HG03378 (cell line): Measurements from ENCODE around the gene PCSK7.
"Not testable (repeated sequence)": the region's sequence is repeated elsewhere in the genome, so short reads cannot be mapped to it uniquely, and the experiment has no call there.

ENCODE experiments used
- ATAC-seq: cut with Tn5 transposase; IDR thresholded peaks from one replicate; pipeline ENCODE4 v1.9.1; 2021; ENCODE audit warnings: mild to moderate bottlenecking, moderate library complexity; ENCODE audit not compliant: unreplicated experiment

The PCSK7 gene

DNA sequence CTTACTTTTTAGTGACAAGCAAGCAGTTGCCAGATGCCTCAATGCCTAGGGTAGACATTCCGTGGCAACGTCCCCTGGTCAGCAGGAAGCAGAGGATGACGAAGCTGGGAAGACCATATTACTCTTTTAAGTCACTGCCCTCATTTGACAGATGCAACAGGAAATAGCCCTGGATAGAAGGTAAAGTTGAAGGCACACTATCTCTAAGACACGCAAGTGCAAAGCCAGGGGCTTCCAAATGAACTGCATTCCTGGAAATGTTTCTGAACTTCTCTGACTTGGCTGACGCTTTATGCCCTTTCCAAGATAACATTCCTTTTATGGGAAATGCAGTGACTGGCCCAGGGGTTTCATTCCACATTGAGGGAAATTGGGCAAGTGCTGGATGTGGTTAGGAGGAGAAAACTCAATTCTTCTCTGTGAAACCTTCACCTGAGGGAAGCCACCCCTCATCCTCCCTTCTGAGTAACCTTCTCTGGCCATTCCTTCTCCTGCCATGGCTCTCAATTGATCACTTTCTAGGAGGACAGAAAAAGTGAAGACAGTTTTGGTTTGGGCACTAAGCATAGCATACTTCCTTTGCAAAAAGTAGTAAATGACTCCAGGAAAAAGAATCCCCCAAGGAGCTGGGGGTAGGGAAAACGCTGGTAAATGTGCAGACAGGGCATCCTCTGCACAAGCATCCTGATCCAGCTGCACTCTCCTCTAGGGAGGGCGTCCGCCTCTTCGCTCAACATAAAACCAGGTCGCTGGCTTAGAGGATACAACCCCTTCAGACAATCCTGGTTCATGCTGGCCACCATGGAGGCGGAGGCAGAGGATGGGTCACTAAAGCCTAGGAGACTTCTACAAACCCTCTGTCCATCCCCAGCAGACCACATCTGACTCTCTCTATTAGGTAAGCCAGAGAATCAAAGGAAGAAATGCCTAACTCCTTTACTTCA, 14.5 kb downstream of the PCSK7 start:
- ATAC-seq = no peak

DNA sequence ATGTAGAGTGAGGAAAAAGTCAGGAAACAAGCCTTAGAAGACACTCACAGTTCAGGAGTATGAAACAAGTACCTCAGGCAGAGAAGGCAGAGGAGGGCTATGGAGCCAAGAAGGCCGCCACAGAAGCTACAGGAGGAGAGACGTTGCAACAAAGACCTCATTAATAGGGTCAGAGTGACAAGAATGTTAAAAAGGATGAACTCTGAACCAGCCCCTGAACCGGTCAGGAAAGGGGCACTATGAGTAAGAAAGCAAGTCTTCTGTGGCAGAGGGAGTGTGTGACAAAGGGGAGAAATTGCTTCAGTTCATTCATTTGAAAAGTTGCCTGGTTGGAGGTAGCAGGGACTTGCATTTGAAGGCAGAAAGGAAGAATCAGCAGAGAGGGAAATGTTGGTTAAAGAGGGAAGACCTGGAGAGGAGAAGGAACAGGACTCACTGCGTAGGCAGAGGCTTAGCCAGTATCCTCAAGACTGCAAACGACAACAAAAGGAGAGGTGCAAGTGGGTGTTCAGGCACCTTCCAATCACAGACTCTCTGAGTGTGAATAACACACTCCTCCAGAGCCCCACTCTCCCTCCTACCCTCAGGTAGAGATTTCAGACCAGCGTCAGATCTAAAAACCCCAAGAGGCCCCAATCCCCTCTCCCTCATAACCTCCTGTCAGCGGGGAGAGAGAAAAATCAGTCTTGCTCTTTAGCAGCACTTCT, 17.3 kb downstream of the PCSK7 start:
- ATAC-seq = no peak

DNA sequence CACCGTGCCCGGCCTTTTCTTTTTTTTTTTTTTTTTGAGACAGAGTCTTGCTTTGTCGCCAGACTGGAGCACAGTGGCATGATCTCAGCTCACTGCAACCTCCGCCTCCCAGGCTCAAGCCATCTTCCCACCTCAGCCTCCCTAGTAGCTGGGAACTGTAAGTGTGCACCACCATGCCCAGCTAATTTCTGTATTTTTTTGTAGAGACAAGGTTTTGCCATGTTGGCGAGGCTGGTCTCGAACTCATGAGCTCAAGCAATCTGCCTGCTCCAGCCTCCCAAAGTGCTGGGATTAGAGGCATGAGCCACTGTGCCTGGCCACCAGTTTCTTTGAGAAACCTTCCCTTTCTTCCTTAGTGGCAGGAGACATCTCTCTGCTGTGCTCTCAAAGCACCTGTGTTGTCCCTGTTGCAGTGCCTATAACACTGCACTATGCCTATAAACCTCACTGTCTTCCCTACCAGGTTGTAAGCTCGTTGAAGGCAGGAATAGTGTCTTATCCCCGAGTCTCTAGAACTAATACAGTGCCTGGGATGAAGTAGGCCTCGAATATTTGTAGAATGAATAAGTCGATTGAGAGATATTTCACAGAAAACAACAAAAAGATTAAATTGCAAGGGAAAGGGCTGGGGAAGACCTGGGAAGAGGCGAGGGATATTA, 19.0 kb downstream of the PCSK7 start:
- no peak for ATAC-seq

DNA sequence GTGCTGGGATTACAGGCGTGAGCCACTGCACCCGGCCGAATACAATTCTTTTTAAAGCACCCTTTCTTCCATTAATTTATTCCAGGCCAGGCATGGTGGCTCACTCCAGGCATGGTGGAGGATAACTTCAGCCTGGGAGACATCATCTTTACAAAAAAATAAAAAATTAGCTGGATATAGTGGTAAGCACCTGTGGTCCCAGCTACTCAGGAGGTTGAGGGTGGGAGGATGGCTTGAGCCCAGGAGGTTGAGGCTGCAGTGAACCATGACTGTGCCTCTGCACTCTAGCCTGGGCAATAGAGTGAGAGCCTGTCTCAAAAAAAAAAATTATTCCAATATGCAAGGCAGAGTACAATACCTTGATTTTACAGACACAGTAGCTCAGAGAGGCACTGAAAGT, 21.3 kb downstream of the PCSK7 start:
- ATAC-seq = no peak

DNA sequence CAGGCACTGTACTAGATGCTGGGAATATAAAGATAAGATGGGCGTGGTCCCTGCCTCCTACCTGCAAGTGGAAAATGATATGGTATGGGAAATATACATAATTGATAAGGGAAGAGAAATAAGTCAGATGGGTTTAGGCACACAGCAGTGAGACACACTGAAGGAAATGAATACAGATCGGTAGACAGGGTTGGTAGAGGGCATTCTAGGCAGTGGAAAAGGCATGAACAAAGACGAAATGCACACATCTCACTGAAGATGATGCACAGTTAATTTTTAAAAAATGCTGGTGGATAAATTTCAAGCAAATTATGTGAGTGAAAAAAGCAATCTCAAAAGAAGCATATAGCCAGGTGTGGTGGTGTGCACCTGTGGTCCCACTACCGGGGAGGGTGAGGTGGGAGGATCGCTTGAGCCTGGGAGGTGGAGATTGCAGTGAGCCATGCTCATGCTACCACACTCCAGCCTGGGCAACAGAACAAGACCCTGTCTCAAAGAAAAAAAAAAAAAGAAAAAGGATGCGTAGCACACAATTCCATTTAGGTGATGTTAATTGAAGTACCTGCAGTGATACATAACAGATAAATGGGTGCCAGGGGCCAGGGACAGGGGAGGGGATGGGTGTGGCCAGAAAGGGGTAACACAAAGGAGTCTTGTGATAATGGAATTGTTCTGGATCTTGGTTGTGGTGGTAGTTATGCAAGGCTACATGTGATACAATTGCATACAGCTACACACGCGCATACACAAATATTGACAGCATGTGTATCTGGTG, 22.3 kb downstream of the PCSK7 start:
- not testable (repeated sequence) for ATAC-seq

DNA sequence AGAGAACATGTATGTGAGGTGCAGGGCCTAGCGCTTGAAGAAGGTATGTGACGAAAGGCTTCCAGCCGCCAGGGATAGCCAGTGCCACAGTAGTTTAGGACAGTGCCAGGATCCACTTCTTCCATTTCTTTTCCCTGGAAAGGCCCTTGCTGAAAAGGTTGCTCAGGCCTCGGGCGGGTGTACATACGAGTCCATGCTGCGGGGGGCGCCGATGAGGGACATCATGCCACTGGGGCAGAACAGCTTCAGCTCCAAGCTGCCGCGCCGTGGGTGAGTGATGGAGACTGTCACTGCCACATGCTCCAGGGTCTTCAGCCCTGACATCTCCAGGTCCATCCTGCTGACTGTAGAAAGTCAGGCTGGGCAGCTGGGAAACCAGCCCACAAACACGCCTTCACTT, 23.2 kb downstream of the PCSK7 start:
- not testable (repeated sequence) for ATAC-seq

DNA sequence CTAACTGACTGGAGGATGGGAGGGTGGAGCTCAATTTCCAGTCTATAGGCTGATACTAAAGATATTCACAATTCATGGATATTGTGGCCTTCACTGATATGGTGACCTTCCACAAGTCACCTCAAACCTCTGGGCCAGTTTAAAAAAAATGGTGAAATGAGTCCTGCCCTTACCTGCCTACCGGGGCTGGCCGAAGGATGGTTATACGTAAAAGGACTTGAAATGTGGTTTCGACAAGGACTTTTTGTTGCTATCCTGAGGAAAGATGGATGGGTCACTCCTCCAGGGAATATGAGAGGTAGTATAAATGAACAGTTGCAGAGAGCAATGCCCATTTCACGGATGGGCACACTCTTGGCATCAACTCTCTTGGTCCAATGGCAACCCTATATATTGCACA, 24.4 kb downstream of the PCSK7 start:
- not testable (repeated sequence) for ATAC-seq

DNA sequence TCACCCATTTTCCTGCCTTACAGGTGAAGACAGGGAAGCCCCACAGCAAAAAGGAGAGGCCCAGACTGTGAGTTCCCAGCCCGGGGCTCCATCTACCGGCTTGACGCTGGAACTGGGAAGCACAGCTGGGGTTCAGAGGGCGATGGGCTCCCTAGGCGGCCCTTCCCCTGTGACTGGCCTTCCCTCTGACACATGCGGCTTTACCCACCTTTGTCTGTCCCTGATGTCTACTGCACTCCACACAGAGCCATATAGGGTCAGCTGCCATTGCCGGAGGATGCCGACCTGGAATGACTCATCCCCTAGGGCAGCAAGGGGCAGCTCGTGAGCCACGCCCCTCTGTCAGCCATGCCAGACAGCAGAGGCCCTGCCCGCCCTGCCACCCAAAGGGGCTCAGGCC, 25.0 kb downstream of the PCSK7 start:
- ATAC-seq = not testable (repeated sequence)

DNA sequence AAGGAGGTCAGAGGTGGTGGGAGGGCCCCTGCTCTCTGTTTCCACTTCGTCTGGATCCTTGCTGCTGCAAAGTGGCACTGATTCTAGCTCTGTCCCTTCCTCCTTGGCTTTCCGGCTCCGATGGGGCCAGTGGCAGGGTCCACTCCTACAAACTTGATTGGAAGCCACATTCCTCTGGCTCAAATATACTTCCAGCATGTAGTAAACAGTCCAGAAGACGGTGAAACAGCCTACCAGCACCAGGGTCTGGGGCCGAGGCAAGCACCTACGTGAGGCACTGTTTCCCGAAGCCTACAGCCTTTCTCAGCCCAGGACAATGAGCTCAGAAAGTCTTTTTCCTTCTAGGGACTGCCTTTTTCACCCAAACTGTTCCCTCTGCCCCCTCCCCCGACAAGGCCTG, 25.8 kb downstream of the PCSK7 start:
- not testable (repeated sequence) for ATAC-seq

DNA sequence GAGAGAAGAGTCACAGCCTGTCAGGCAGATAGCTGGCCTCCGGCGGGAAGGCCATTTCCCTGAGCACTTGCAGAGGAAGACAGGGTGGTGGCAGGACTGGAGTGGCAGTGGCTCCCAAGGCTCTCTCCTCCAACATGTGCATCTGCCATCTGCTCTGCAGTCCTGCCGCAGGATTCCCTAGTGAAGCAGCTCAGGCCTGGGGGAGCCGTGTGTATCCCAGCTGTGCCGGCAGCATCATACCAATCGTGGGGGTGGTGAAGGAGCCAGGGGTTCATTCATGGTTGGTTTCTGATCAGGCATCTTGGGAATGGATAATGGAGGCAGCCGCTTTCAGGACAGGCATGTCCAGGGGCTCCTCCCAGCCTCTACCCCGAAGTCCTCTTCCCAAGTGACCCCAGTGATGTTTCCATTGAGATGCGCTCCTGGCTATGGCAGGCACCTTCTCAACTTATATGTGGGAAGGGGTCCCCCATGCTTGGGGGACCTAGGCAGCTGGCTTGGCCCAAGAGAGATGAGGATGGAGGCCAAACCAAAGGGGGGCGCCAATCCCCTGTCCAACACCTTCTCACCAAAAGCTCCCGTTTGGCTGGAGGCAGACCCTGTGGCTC, 26.6 kb downstream of the PCSK7 start:
- ATAC-seq = no peak

DNA sequence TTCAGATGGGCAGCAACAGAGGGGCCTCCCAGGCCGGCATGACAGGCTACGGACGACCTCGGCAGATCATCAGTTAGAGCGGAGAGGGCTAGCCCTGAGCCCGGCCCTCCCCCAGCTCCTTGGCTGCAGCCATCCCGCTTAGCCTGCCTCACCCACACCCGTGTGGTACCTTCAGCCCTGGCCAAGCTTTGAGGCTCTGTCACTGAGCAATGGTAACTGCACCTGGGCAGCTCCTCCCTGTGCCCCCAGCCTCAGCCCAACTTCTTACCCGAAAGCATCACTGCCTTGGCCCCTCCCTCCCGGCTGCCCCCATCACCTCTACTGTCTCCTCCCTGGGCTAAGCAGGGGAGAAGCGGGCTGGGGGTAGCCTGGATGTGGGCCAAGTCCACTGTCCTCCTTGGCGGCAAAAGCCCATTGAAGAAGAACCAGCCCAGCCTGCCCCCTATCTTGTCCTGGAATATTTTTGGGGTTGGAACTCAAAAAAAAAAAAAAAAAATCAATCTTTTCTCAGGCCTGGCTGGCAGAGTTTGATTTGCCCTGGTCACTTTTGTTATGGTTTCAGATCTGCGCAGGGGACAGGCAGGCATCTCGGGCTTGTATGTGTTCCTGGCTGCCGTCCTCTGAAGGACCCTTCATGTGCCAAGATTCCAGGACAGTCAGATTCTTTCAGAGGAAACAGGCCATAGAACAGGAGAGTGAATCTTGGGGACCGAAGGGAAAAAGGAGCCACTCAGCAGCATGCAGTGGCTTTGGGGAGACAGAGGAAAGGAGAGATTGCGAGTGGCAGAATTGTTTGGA, 27.4 kb downstream of the PCSK7 start:
- no peak for ATAC-seq

DNA sequence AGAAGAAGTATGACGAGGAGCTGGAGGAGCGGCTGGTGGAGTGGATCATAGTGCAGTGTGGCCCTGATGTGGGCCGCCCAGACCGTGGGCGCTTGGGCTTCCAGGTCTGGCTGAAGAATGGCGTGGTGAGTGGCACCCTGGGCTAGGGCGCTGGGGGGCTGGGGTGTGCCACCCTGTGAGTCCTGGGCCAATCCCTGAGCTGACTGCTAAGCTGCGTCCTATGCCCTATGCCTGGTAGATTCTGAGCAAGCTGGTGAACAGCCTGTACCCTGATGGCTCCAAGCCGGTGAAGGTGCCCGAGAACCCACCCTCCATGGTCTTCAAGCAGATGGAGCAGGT, 28.8 kb downstream of the PCSK7 start:
- ATAC-seq = no peak

DNA sequence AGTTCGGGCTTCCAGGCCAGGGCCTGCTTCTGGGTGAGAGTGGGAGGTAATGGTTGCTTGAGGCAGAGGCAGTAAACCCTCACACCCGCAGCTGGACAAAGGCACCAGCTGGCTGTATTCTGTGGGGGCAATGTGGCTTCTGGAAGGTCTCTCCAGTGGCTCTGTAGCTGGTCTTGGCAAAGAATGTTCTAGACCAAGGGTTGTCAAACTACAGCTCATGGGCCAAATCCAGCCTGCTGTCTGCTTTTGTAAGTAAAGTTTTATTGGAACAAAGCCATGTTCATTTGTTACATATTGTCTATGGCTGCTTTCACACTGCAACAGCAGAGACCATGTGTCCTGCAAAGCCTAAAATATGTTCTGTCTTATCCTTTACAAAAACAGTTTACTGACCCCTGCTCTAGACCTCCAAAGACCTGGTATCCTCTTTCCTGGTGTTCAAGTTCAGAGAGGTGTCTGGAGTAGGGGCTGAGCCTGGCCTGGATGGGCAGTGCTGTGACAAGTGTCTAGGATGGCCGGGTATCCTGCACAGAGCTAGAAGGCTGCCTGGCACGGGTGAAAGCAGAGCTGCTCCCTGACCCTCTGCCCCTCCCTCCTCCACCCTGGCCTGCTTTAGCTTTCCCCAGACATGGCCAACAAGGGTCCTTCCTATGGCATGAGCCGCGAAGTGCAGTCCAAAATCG, 29.3 kb downstream of the PCSK7 start:
- no peak for ATAC-seq

DNA sequence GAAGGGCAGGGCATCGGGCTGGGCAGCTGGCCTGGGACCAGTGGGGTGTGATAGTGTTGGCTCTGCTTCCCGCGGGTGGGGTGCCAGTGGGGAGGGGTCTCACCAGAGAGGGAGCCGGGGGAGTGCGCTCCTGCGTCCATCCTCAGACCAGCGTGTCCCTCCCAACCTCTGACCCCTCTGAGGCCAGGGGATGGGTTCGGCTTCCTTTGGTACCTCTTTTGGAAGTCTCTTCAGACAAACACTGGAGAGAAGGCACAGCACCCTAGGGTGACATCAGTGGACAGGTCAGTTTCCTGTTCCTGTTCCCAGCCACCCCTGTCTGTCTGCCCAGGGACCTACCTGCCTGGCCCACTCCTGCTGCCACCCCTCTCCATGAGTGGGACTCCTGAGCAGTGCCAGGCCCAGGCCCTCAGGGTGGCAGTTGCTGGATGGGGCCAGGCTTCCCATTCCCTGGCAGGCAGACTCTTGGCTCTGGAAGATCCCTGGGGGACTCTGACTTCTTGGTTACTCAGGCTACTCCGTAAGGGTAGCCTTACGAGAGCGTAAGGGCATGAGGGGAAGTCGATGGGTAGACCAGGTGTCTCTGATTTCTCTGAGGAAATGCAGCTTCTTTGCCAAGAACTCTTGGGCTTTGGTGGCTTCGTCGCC, 30.1 kb downstream of the PCSK7 start:
- ATAC-seq = no peak

DNA sequence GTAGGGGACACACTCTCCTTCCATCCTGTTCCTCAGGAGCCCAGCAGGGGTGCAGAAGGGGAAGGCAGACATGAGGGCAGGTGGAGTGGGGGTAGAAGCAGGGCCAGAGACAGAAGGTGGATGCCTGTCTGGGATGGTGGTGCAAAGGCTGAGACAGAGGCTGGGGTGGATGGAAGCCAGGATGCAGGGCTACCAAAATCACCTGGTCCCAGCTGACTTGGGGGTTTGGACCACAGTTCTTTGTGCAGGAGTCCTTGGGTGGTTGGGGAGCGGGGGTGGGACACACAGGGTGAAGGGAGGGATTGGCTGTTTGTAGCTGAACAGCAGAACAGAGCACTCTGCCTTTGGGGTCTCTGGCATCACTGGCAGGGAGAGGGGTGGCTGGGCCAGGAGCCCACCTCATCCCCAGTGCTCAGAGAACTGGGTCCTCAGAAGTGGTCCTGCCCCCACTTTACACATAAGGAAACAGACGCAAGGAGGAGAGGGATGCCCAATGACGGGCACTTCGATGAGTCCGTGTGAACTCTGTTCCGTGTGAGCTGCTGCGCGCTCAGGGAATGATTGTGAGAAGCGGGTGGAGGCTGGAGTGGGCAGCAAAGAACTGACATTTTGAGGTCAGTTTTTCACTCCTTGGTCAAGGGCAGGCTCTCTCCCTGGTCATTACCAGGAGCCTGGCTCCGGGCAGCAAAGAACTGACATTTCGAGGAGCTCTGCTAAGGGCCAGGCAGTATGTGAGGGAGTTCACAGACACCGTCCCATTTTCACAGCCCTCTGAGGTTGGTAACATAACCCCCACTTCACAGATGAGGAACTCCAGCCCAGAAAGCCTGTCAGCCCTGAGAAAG, 30.8 kb downstream of the PCSK7 start:
- no peak for ATAC-seq

DNA sequence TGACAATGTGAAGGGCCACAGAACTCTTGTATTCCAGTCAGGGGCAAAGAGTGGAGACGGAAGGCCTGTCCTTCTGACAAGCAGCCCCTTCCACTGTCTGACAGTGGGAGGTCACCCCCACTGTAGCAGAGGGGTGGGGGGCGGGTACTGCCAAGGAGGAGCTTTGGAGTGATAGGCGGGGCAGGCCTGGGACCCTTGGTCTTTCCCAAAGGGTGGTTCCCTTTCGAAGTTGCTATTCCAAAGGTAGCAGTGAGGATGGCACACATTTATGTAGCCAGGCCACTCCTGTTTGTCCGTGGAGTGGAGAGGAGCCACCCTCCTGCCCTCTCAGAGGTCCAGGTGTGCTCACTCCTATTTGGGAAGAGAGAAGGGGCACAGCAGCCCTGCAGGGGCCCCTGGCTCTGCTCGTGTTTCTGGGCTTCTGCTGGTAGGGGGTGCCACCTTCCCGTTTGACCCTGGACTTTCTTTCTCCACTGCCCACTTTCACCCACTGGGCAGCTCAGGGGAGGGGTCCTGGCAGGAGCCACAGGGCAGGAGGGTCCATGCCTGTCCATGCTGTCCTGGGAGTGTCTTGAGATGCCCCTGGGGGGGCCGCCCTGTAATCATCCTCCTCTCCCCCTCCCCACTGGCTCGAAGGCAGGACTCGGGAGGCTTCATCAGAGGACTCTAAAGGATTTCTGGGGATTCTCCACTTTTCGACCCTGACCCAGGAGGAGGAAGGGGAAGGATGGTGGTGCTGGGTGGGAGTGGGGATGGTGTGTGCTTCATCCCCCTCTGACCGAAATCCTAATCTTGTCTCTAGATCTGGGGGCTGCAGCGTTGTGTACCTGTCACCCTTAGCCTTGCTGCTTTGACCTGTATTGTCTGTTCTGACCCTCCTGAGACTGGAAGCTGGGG, 31.7 kb downstream of the PCSK7 start:
- no peak for ATAC-seq
